GM23338 (cell line): ENCODE data around the gene SNAI1. TPM values are rescaled to one million over a fixed set of nuclear protein-coding genes. Genes with fewer than 3 reads are reported as not detected.

Experiments
- ATAC-seq: fragments of 200-7000 bp; cut with Tn5 transposase; 3 replicates; pipeline ENCODE4 v1.9.1; 2020
- DNase-seq: peaks from one replicate; pipeline ENCODE4 v3.0.0-alpha.2; 2015; ENCODE audit warnings: low spot score
- H2AFZ ChIP-seq: fragments of 200-600 bp; sonication (generic); 2 replicates; pipeline ENCODE4 v1.8.0; 2016; ENCODE audit warnings: antibody characterized with exemption, mild to moderate bottlenecking, moderate library complexity
- H3F3A ChIP-seq: fragments of 200-600 bp; sonication (generic); replicated peaks from 2 replicates; pipeline ENCODE4 v1.8.0; 2017; ENCODE audit warnings: antibody characterized with exemption, mixed run types, low read depth
- H3K27ac ChIP-seq: fragments of 200-600 bp; sonication (generic); 2 replicates; pipeline ENCODE4 v1.6.1; 2016; ENCODE audit warnings: low read depth
- H3K27me3 ChIP-seq: fragments of 200-600 bp; sonication (generic); 2 replicates; pipeline ENCODE4 v1.8.0; 2016; ENCODE audit warnings: mild to moderate bottlenecking, mixed run types, moderate library complexity; ENCODE audit not compliant: insufficient read depth
- H3K36me3 ChIP-seq: fragments of 200-600 bp; sonication (generic); 2 replicates; pipeline ENCODE4 v1.8.0; 2016; ENCODE audit warnings: mild to moderate bottlenecking; ENCODE audit not compliant: insufficient read depth
- H3K4me1 ChIP-seq: fragments of 200-600 bp; sonication (generic); 2 replicates; pipeline ENCODE4 v1.8.0; 2016; ENCODE audit warnings: mild to moderate bottlenecking, moderate library complexity; ENCODE audit not compliant: insufficient read depth
- H3K4me2 ChIP-seq: fragments of 200-600 bp; sonication (generic); 2 replicates; pipeline ENCODE4 v1.7.1; 2017; ENCODE audit warnings: mixed run types
- H3K4me3 ChIP-seq: fragments of 200-600 bp; sonication (generic); 2 replicates; pipeline ENCODE4 v1.6.1; 2016; ENCODE audit warnings: mixed run types
- H3K79me2 ChIP-seq: fragments of 200-600 bp; sonication (generic); replicated peaks from 2 replicates; pipeline ENCODE4 v1.8.0; 2017; ENCODE audit warnings: mild to moderate bottlenecking; ENCODE audit not compliant: insufficient read depth
- H3K9me2 ChIP-seq: fragments of 200-600 bp; sonication (generic); 2 replicates; pipeline ENCODE4 v1.8.0; 2017; ENCODE audit not compliant: insufficient read depth
- H4K20me1 ChIP-seq: fragments of 200-600 bp; sonication (generic); replicated peaks from 2 replicates; pipeline ENCODE4 v1.8.0; 2017; ENCODE audit warnings: mild to moderate bottlenecking; ENCODE audit not compliant: insufficient read depth
- H3K27ac Mint-ChIP-seq: 2 replicates; pipeline ENCODE4 v1.8.0; 2020; ENCODE audit warnings: inconsistent platforms, mild to moderate bottlenecking, moderate library complexity, mixed read lengths
- H3K27me3 Mint-ChIP-seq: 3 replicates; pipeline ENCODE4 v1.8.0; 2022; ENCODE audit warnings: low read depth, mild to moderate bottlenecking, moderate library complexity, mixed read lengths, inconsistent platforms; ENCODE audit not compliant: insufficient read depth, poor library complexity
- H3K36me3 Mint-ChIP-seq: 3 replicates; pipeline ENCODE4 v1.8.0; 2021; ENCODE audit warnings: low read depth, mild to moderate bottlenecking, inconsistent platforms, moderate library complexity, mixed read lengths
- H3K4me1 Mint-ChIP-seq: 3 replicates; pipeline ENCODE4 v1.8.0; 2020; ENCODE audit warnings: mild to moderate bottlenecking, inconsistent platforms, mixed read lengths
- H3K4me3 Mint-ChIP-seq: 3 replicates; pipeline ENCODE4 v1.8.0; 2021; ENCODE audit warnings: moderate library complexity, mild to moderate bottlenecking, inconsistent platforms, mixed read lengths
- H3K9me3 Mint-ChIP-seq: 3 replicates; pipeline ENCODE4 v1.8.0; 2020; ENCODE audit warnings: moderate library complexity, mild to moderate bottlenecking, inconsistent platforms, mixed read lengths
- CTCF ChIP-seq, 2 experiments: fragments of 200-600 bp in 1 of 2; sonication (generic) in 1 of 2; conservative IDR thresholded peaks; 2 replicates each; pipeline versions ENCODE4 v1.5.1 to v1.6.1; 2016 to 2017; ENCODE audit warnings: antibody characterized with exemption in 2 of 2, low read depth in 2 of 2, mild to moderate bottlenecking in 2 of 2, moderate library complexity in 1 of 2
- EZH2phosphoT487 ChIP-seq: fragments of 200-600 bp; sonication (generic); IDR thresholded peaks from one replicate; pipeline ENCODE4 v1.8.1; 2018; ENCODE audit warnings: antibody characterized with exemption; ENCODE audit not compliant: unreplicated experiment
- POLR2AphosphoS5 ChIP-seq: IDR thresholded peaks from 2 replicates; pipeline ENCODE4 v1.6.1; 2016; ENCODE audit warnings: antibody characterized with exemption, low read depth
- STAT1 ChIP-seq: IDR thresholded peaks from one replicate; pipeline ENCODE4 v1.6.1; 2016; ENCODE audit warnings: antibody characterized with exemption; ENCODE audit not compliant: unreplicated experiment
- ZNF114 ChIP-seq: fragments of 250-450 bp; sonication (Bioruptor Pico); IDR thresholded peaks from 2 replicates; pipeline ENCODE4 v1.5.0; 2020; ENCODE audit warnings: mild to moderate bottlenecking, moderate library complexity
- polyA plus RNA-seq: library from polyadenylated mRNA; unstranded; fragments of >200 nt; fragmentation: Nextera tagmentation; extraction: Ambion mirVana; gene quantifications from 2 replicates; pipeline ENCODE4 v1.2.1, GENCODE V29; 2016
- total RNA-seq: library from RNA; depleted of rRNA; stranded (reverse); fragments of >200 nt; shearing (Covaris generic); gene quantifications from 2 replicates; pipeline ENCODE4 v1.2.3, GENCODE V29; 2014
- TF ChIP-seq, protein P1 (sequence below): IDR thresholded peaks from 2 replicates; pipeline ENCODE4 v1.6.1; 2016; ENCODE audit warnings: antibody characterized with exemption

SNAI1 gene
- total and polyA plus RNA-seq, 2 experiments from 2014 or later: 4.2 to 8.4 TPM

GRCh38 chr20:50022676-50023075, 39.9 kb downstream of the SNAI1 start:
- no peaks in the 10 kb centered on the region for H4K20me1 ChIP-seq
- no peaks in the 10 kb centered on the region for H3F3A ChIP-seq
- H3K36me3 ChIP-seq: no peaks in the 10 kb centered on the region
- ATAC-seq (no peak), DNase-seq (no peak)
- TF ChIP-seq, protein P1, sequence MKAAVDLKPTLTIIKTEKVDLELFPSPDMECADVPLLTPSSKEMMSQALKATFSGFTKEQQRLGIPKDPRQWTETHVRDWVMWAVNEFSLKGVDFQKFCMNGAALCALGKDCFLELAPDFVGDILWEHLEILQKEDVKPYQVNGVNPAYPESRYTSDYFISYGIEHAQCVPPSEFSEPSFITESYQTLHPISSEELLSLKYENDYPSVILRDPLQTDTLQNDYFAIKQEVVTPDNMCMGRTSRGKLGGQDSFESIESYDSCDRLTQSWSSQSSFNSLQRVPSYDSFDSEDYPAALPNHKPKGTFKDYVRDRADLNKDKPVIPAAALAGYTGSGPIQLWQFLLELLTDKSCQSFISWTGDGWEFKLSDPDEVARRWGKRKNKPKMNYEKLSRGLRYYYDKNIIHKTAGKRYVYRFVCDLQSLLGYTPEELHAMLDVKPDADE: no peak
- TF ChIP-seq CTCF (conservative IDR thresholded peaks at IDR 0.05; ENCODE audit: low read depth in 2 of 2): no peak
- no peak for TF ChIP-seq STAT1
- no peak for TF ChIP-seq EZH2phosphoT487
- H3K4me3 Mint-ChIP-seq: no peak overlapping the region
- H3K36me3 Mint-ChIP-seq: no peaks in the 10 kb centered on the region
- no peak overlapping the region for H3K4me3 ChIP-seq
- no peaks in the 10 kb centered on the region for H3K9me2 ChIP-seq
- H2AFZ ChIP-seq: no peak overlapping the region
- no peak overlapping the region for H3K27ac Mint-ChIP-seq
- H3K4me1 Mint-ChIP-seq: no peaks in the 10 kb centered on the region
- H3K79me2 ChIP-seq: no peaks in the 10 kb centered on the region
- H3K9me3 Mint-ChIP-seq: no peaks in the 10 kb centered on the region
- no peaks in the 10 kb centered on the region for H3K4me1 ChIP-seq
- no peak overlapping the region for H3K27ac ChIP-seq
- no peak overlapping the region for H3K4me2 ChIP-seq
- H3K27me3 ChIP-seq: no peaks in the 10 kb centered on the region
- peaks cover 6% of the 10 kb centered on the region for H3K27me3 Mint-ChIP-seq

DNA sequence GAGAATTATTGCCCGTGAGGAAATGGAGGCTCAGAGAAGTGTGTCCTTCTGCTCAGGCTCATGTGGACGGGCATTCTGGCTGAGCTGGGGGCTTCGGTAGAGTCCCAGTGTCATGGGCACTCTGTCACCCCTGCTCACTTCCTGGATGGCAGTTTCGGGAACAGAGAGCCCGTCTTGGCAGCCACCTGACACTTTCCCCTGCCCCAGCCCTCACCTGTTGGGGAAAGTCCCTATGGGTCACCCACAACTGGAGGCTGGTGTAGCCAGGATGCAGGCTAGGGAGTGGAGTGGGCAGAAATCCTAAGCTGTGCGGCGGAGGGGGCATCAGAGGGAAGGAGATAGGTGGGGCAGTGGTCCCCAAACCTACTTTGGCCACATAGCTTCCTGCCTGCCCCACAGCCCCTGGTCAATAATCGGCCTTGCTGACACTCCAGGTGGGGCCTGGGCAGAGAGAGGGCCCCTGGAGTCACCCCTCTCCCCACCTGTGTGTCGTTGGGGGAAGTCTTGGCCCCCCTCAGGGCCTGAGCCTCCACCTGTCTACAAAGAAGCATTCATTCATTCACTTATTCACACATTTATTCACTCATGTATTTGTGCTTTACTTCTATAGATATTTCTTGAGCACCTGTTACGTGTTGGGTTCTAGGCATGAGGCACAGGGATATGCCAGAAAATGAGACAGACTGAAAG, 40.5 kb downstream of the SNAI1 start:
- Histone ChIP-seq H2AFZ (no peak overlapping the region), H3K79me2 (no peaks in the 10 kb centered on the region), H4K20me1 (no peaks in the 10 kb centered on the region), H3K36me3 (no peaks in the 10 kb centered on the region), H3K9me2 (no peaks in the 10 kb centered on the region), H3K4me1 (no peaks in the 10 kb centered on the region), H3K4me3 (no peak overlapping the region), H3F3A (no peaks in the 10 kb centered on the region), H3K27me3 (no peaks in the 10 kb centered on the region), H3K27ac (no peak overlapping the region), H3K4me2 (no peak overlapping the region)
- Mint-ChIP-seq H3K27ac (no peak overlapping the region), H3K36me3 (no peaks in the 10 kb centered on the region), H3K9me3 (no peaks in the 10 kb centered on the region), H3K4me1 (no peaks in the 10 kb centered on the region), H3K27me3 (peaks cover 6% of the 10 kb centered on the region), H3K4me3 (no peak overlapping the region)
- no peak for DNase-seq
- TF ChIP-seq EZH2phosphoT487 (no peak), ZNF114 (CRISPR knock-in tag) (no peak), CTCF (conservative IDR thresholded peaks at IDR 0.05; ENCODE audit: low read depth in 2 of 2) (no peak), POLR2AphosphoS5 (no peak)
- no peak for ATAC-seq
